HCEC 1CT (cell line): ENCODE results near the gene ZNF28.
"Not testable (repeated sequence)": the region's sequence is repeated elsewhere in the genome, so short reads cannot be mapped to it uniquely, and the experiment has no call there.

Experiments
- DNase-seq: peaks from one replicate; pipeline ENCODE4 v3.0.0-alpha.2; 2017

Gene ZNF28

GRCh38 chr19:52756447-52756846, 65.0 kb downstream of the ZNF28 start:
- DNase-seq, result not testable (repeated sequence)

- no peak for DNase-seq
Observed at GRCh38 chr19:52749780-52750179, 71.7 kb downstream of the ZNF28 start.

- peak; percentile 28 for DNase-seq
Observed at GRCh38 chr19:52748336-52748950, 73.0 kb downstream of the ZNF28 start.
